AG09309 (cell line): ENCODE data around the gene PRPH2.
A peak's percentile ranks its signal among the peaks of the same experiment; 100 is the strongest.
"Not testable (repeated sequence)": the region's sequence is repeated elsewhere in the genome, so short reads cannot be mapped to it uniquely, and the experiment has no call there.

Source experiments
- DNase-seq: peaks from one replicate; pipeline ENCODE4 v3.0.0-alpha.2; 2010; ENCODE audit warnings: low read depth
- H3K4me3 ChIP-seq: 2 replicates; pipeline ENCODE4 v1.5.1; 2011; ENCODE audit warnings: mild to moderate bottlenecking, low read depth, low read length, moderate library complexity; ENCODE audit not compliant: control insufficient read depth
- CTCF ChIP-seq: IDR thresholded peaks from 2 replicates; pipeline ENCODE4 v1.5.1; 2011; ENCODE audit warnings: mild to moderate bottlenecking, low read depth, low read length, inconsistent platforms; ENCODE audit not compliant: insufficient read depth, control insufficient read depth; ENCODE audit errors: missing control alignments

Gene PRPH2

GRCh38 chr6:42704251-42704936, 18.0 kb downstream of the PRPH2 start:
- peak overlapping the region; percentile 64 for H3K4me3 ChIP-seq
- no peak for DNase-seq
- TF ChIP-seq CTCF, result no peak

- not testable (repeated sequence) for DNase-seq, H3K4me3 ChIP-seq
These were observed 19.6 kb downstream of the PRPH2 start for GRCh38 chr6:42702786-42703185.

- no peak for DNase-seq
- no peak for TF ChIP-seq CTCF
- no peak overlapping the region for H3K4me3 ChIP-seq
These were observed 20.2 kb downstream of the PRPH2 start for GRCh38 chr6:42702200-42702599.

GRCh38 chr6:42698217-42698616, 24.2 kb downstream of the PRPH2 start:
- no peak overlapping the region for H3K4me3 ChIP-seq
- DNase-seq, result no peak
- no peak for TF ChIP-seq CTCF

- DNase-seq, result no peak
- no peak overlapping the region for H3K4me3 ChIP-seq
- TF ChIP-seq CTCF, result no peak
These were observed 25.1 kb downstream of the PRPH2 start for GRCh38 chr6:42697268-42697655.

- no peak for TF ChIP-seq CTCF
- H3K4me3 ChIP-seq, result no peak overlapping the region
- DNase-seq, result no peak
These were observed 25.7 kb downstream of the PRPH2 start for GRCh38 chr6:42696526-42697267.

GRCh38 chr6:42694586-42694985, 27.8 kb downstream of the PRPH2 start:
- no peak for TF ChIP-seq CTCF
- DNase-seq, result peak; percentile 44
- H3K4me3 ChIP-seq, result no peak overlapping the region
